Measurements from ENCODE around the gene EPB41L4B. TPM values are rescaled to one million over a fixed set of nuclear protein-coding genes. Genes with fewer than 3 reads are reported as not detected.
A peak's percentile ranks its signal among the peaks of the same experiment; 100 is the strongest.

EPB41L4B gene
- total and polyA plus RNA-seq, 2 of the 13 experiments (the other 11 are each of a cell fraction or from before 2014, with no cell fraction given) = 17.6 to 22.1 TPM

DNA sequence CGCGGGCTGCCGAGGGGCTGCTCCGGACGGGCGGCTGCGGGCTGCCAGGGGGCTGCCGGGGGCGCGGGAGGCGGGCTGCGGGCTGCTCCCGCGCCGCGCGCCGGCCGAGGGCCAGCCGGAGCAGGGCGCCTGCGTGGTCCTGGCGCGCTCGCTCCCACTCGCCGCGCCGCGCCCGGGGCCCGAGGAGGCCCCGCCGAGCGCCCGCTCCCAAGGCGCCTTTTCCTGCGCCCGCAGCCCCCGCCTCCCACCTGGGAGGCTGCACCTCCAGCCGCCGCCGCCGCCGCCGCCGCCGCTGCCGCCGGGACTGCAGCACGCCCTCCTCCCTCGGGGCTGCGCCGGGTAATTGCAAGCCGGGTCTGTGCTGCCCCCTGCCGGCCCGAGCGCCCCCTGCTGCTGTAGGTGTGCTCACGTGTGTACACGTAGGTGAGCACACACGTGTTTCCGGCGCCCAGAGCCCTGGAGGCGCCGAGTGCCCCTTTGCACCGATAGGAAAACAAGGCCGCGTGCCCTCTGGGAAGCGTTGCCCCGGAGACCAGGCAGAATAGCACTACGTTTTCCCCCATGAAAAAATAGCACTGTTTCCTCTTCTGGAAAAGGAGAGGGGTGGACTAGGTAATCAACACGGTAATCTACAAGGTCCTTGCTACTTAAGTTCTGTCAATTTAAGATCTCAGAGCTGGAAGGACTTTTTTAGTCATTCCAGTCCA lies at the start of gene EPB41L4B (continued):
- TF ChIP-seq, protein P1, sequence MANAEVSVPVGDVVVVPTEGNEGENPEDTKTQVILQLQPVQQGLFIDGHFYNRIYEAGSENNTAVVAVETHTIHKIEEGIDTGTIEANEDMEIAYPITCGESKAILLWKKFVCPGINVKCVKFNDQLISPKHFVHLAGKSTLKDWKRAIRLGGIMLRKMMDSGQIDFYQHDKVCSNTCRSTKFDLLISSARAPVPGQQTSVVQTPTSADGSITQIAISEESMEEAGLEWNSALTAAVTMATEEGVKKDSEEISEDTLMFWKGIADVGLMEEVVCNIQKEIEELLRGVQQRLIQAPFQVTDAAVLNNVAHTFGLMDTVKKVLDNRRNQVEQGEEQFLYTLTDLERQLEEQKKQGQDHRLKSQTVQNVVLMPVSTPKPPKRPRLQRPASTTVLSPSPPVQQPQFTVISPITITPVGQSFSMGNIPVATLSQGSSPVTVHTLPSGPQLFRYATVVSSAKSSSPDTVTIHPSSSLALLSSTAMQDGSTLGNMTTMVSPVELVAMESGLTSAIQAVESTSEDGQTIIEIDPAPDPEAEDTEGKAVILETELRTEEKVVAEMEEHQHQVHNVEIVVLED (CRISPR knock-in tag; IDR thresholded peaks at IDR 0.05; ENCODE audit: borderline replicate concordance) = peak; percentile 70
- TF ChIP-seq RBM39 (IDR thresholded peaks at IDR 0.05; ENCODE audit: low read depth, low read length, poor library complexity, severe bottlenecking) (peak; percentile 41), TRIM24 (CRISPR knock-in tag; IDR thresholded peaks at IDR 0.05) (no peak), TBL1XR1 (IDR thresholded peaks at IDR 0.05; ENCODE audit: borderline replicate concordance, low read length, partially characterized antibody) (peak; percentile 40), MAFF (IDR thresholded peaks at IDR 0.05; ENCODE audit: low read depth, low read length) (no peak), SRF (IDR thresholded peaks at IDR 0.05; ENCODE audit: low read depth, low read length) (no peak), TCF7 (IDR thresholded peaks at IDR 0.05; ENCODE audit: low read depth) (no peak), MATR3 (CRISPR knock-in tag; IDR thresholded peaks at IDR 0.05) (no peak), JUNB (CRISPR knock-in tag; IDR thresholded peaks at IDR 0.05; ENCODE audit: borderline replicate concordance) (no peak), ZNF530 (CRISPR knock-in tag; IDR thresholded peaks at IDR 0.05; ENCODE audit: low read depth) (no peak), SETDB1 (CRISPR knock-in tag; IDR thresholded peaks at IDR 0.05; ENCODE audit: borderline replicate concordance) (no peak), MYNN (CRISPR knock-in tag; IDR thresholded peaks at IDR 0.05; ENCODE audit: low read depth) (peak; percentile 95), DPF2 (CRISPR knock-in tag; IDR thresholded peaks at IDR 0.05; ENCODE audit: borderline replicate concordance, low read depth) (peak; percentile 59; the same call in 1 of the 2 replicates), XRCC5 (optimal IDR thresholded peaks at IDR 0.05; ENCODE audit: low read length) (peak; percentile 78), ZNF20 (CRISPR knock-in tag; IDR thresholded peaks at IDR 0.05) (no peak)
- TF ChIP-seq, protein P2, sequence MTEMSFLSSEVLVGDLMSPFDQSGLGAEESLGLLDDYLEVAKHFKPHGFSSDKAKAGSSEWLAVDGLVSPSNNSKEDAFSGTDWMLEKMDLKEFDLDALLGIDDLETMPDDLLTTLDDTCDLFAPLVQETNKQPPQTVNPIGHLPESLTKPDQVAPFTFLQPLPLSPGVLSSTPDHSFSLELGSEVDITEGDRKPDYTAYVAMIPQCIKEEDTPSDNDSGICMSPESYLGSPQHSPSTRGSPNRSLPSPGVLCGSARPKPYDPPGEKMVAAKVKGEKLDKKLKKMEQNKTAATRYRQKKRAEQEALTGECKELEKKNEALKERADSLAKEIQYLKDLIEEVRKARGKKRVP (CRISPR knock-in tag; IDR thresholded peaks at IDR 0.05) = peak in 1 of 2 experiments; percentile 70; a peak in 2 of 4 replicates
- TF ChIP-seq, protein P3, sequence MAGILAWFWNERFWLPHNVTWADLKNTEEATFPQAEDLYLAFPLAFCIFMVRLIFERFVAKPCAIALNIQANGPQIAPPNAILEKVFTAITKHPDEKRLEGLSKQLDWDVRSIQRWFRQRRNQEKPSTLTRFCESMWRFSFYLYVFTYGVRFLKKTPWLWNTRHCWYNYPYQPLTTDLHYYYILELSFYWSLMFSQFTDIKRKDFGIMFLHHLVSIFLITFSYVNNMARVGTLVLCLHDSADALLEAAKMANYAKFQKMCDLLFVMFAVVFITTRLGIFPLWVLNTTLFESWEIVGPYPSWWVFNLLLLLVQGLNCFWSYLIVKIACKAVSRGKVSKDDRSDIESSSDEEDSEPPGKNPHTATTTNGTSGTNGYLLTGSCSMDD (CRISPR knock-in tag; IDR thresholded peaks at IDR 0.05) = no peak
- TF ChIP-seq, protein P4, sequence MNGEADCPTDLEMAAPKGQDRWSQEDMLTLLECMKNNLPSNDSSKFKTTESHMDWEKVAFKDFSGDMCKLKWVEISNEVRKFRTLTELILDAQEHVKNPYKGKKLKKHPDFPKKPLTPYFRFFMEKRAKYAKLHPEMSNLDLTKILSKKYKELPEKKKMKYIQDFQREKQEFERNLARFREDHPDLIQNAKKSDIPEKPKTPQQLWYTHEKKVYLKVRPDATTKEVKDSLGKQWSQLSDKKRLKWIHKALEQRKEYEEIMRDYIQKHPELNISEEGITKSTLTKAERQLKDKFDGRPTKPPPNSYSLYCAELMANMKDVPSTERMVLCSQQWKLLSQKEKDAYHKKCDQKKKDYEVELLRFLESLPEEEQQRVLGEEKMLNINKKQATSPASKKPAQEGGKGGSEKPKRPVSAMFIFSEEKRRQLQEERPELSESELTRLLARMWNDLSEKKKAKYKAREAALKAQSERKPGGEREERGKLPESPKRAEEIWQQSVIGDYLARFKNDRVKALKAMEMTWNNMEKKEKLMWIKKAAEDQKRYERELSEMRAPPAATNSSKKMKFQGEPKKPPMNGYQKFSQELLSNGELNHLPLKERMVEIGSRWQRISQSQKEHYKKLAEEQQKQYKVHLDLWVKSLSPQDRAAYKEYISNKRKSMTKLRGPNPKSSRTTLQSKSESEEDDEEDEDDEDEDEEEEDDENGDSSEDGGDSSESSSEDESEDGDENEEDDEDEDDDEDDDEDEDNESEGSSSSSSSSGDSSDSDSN (CRISPR knock-in tag; IDR thresholded peaks at IDR 0.05) = peak; percentile 58
- TF ChIP-seq, protein P5, sequence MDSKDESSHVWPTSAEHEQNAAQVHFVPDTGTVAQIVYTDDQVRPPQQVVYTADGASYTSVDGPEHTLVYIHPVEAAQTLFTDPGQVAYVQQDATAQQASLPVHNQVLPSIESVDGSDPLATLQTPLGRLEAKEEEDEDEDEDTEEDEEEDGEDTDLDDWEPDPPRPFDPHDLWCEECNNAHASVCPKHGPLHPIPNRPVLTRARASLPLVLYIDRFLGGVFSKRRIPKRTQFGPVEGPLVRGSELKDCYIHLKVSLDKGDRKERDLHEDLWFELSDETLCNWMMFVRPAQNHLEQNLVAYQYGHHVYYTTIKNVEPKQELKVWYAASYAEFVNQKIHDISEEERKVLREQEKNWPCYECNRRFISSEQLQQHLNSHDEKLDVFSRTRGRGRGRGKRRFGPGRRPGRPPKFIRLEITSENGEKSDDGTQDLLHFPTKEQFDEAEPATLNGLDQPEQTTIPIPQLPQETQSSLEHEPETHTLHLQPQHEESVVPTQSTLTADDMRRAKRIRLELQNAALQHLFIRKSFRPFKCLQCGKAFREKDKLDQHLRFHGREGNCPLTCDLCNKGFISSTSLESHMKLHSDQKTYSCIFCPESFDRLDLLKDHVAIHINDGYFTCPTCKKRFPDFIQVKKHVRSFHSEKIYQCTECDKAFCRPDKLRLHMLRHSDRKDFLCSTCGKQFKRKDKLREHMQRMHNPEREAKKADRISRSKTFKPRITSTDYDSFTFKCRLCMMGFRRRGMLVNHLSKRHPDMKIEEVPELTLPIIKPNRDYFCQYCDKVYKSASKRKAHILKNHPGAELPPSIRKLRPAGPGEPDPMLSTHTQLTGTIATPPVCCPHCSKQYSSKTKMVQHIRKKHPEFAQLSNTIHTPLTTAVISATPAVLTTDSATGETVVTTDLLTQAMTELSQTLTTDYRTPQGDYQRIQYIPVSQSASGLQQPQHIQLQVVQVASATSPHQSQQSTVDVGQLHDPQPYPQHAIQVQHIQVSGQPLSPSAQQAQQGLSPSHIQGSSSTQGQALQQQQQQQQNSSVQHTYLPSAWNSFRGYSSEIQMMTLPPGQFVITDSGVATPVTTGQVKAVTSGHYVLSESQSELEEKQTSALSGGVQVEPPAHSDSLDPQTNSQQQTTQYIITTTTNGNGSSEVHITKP (CRISPR knock-in tag; IDR thresholded peaks at IDR 0.05; ENCODE audit: low read depth) = peak; percentile 51; the same call in 1 of the 2 replicates

Measured in HepG2 (cell line).